Type B pancreatic cell (in vitro differentiated cells): ENCODE data around the gene MARCHF2. TPM values are rescaled to one million over a fixed set of nuclear protein-coding genes. Genes with fewer than 3 reads are reported as not detected.

Source experiments
- DNase-seq: peaks from one replicate; pipeline ENCODE4 v3.0.0; 2021; ENCODE audit warnings: mixed read lengths; ENCODE audit not compliant: unreplicated experiment; ENCODE audit errors: extremely low spot score
- H3K27ac Mint-ChIP-seq: 2 replicates; pipeline ENCODE4 v1.8.0; 2021; ENCODE audit warnings: mild to moderate bottlenecking, mixed read lengths
- H3K27me3 Mint-ChIP-seq: 2 replicates; pipeline ENCODE4 v1.8.0; 2021; ENCODE audit warnings: mixed read lengths
- H3K36me3 Mint-ChIP-seq: 2 replicates; pipeline ENCODE4 v1.8.0; 2021; ENCODE audit warnings: mixed read lengths
- H3K4me1 Mint-ChIP-seq: one replicate; pipeline ENCODE4 v1.8.0; 2021; ENCODE audit warnings: mixed read lengths; ENCODE audit not compliant: unreplicated experiment
- H3K4me3 Mint-ChIP-seq: 2 replicates; pipeline ENCODE4 v1.8.0; 2021; ENCODE audit warnings: mild to moderate bottlenecking, mixed read lengths
- H3K9me3 Mint-ChIP-seq: 2 replicates; pipeline ENCODE4 v1.8.0; 2021; ENCODE audit warnings: mixed read lengths
- microRNA-seq: library from miRNA; unstranded; fragments of <30 nt; microRNA quantifications from one replicate; pipeline ENCODE4, GENCODE V29; 2020
- total RNA-seq: library from RNA; stranded (reverse); gene quantifications from 2 replicates; pipeline ENCODE4 v1.2.1, GENCODE V29; 2021; ENCODE audit warnings: low replicate concordance
- TF ChIP-seq, protein P1 (sequence below): fragments of 200-600 bp; sonication (generic); conservative IDR thresholded peaks from 2 replicates; pipeline ENCODE4 v1.5.0; 2021; ENCODE audit warnings: antibody characterized with exemption, mild to moderate bottlenecking

Gene MARCHF2
- total RNA-seq, 1 donor from 2014 or later = 15.5 TPM

DNA sequence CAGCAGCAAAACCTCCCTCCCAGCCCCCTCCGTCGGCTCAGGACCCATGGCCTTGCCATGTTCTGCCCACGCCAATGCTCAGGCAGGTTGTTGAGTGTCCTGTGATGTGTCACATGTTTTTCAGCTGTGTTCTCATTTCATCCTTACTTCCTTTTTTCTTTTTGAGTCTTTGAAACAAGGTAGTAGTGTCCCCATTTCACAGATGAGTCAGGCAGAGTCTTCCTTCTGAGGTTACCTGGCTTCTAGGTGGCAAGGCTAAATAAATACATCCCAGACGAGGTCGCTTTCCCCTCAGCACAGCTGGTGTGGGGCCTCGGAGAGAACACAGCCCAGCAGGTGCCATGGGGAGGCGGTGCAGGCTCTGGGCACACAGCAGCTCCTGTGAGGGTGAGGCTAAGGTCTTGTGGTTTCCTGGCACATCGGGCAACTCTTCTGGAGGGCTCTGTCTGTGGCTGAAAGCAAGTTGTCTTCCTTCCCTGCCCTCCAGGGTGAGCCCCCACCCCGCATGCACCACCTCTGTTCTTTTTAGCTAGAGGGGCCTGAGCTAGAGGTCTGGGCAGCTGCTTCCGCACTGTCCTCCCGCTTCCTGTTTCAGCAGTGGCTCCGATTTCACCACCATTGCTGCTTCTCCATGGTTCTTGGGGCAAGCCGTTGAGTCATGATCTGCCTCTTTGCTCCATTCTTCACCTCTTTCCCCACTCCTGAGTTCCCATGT is 74.2 kb downstream of the MARCHF2 start:
- Mint-ChIP-seq H3K9me3 (no peaks in the 10 kb centered on the region), H3K27me3 (no peaks in the 10 kb centered on the region), H3K36me3 (peaks cover 22% of the 10 kb centered on the region), H3K27ac (peak overlapping the region; percentile 54), H3K4me3 (no peak overlapping the region), H3K4me1 (peaks cover 4% of the 10 kb centered on the region)
- no peak for DNase-seq
- TF ChIP-seq, protein P1, sequence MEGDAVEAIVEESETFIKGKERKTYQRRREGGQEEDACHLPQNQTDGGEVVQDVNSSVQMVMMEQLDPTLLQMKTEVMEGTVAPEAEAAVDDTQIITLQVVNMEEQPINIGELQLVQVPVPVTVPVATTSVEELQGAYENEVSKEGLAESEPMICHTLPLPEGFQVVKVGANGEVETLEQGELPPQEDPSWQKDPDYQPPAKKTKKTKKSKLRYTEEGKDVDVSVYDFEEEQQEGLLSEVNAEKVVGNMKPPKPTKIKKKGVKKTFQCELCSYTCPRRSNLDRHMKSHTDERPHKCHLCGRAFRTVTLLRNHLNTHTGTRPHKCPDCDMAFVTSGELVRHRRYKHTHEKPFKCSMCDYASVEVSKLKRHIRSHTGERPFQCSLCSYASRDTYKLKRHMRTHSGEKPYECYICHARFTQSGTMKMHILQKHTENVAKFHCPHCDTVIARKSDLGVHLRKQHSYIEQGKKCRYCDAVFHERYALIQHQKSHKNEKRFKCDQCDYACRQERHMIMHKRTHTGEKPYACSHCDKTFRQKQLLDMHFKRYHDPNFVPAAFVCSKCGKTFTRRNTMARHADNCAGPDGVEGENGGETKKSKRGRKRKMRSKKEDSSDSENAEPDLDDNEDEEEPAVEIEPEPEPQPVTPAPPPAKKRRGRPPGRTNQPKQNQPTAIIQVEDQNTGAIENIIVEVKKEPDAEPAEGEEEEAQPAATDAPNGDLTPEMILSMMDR = no peak

DNA sequence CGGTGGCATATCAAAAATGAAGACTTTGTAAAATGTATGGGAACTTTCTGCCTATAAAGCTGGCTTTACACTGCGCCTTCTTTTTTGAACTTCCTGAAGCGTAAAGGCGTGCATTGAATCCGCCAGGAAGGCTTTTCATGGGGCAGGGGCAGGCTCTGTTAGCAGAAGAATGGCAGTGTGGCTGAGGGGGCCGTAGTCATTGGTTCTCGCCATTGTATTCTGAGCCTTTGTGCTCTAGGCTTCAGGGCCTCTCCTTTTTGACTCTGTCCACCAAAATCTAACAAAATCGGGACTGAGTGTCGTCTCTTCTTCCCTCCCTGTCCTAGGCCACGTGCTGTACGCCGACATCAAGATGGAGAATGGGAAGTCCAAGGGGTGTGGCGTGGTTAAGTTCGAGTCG is 75.3 kb downstream of the MARCHF2 start:
- Mint-ChIP-seq H3K9me3 (no peaks in the 10 kb centered on the region), H3K4me1 (peaks cover 4% of the 10 kb centered on the region), H3K4me3 (no peak overlapping the region), H3K36me3 (peaks cover 17% of the 10 kb centered on the region), H3K27ac (peak overlapping the region; percentile 54), H3K27me3 (no peaks in the 10 kb centered on the region)
- TF ChIP-seq, protein P1 = no peak
- DNase-seq = no peak

Small RNA genes within 50 kb of the gene (microRNA-seq; reads per million reads assigned to microRNA genes)
- 3.3 reads per million, percentile 8 among the genes with 10 or more reads in this experiment for gene MIR4999

Other genes starting within 250 kb of the MARCHF2 start
- gene CERS4, start 203.9 kb upstream of the MARCHF2 start, total RNA-seq = 52.8 and 56.3 TPM in 2 replicates
- 22.7 and 52.3 TPM in 2 replicates for gene CD320, start 104.9 kb upstream of the MARCHF2 start, total RNA-seq
- gene NDUFA7, start 91.9 kb upstream of the MARCHF2 start, total RNA-seq = 46.8 and 52.5 TPM in 2 replicates
- gene RPS28, start 91.8 kb upstream of the MARCHF2 start, total RNA-seq = 1,715 and 2,131 TPM in 2 replicates
- 1.6 and 3.1 TPM in 2 replicates for gene KANK3, start 70.0 kb upstream of the MARCHF2 start, total RNA-seq
- 4.2 and 4.7 TPM in 2 replicates for gene ANGPTL4, start 49.1 kb upstream of the MARCHF2 start, total RNA-seq
- gene RAB11B, start 22.9 kb upstream of the MARCHF2 start, total RNA-seq = 106 and 123 TPM in 2 replicates
- gene HNRNPM, start 31.7 kb downstream of the MARCHF2 start, total RNA-seq = 197 and 317 TPM in 2 replicates
- 0.31 TPM in 2 replicates for gene PRAM1, start 89.3 kb downstream of the MARCHF2 start, total RNA-seq
- 19.9 and 25.4 TPM in 2 replicates for gene ZNF414, start 100.9 kb downstream of the MARCHF2 start, total RNA-seq
- 0.14 and 0.64 TPM in 2 replicates for gene MYO1F, start 164.1 kb downstream of the MARCHF2 start, total RNA-seq
- 6.4 and 59.2 TPM in 2 replicates for gene ADAMTS10, start 197.4 kb downstream of the MARCHF2 start, total RNA-seq
- not detected in 2 replicates for gene NFILZ, start 217.3 kb downstream of the MARCHF2 start, total RNA-seq